ENCODE results near the gene DLG1. TPM values are rescaled to one million over a fixed set of nuclear protein-coding genes. Genes with fewer than 3 reads are reported as not detected.

DLG1 gene
- total and polyA plus RNA-seq, 12 donors: 14.1 to 74.6 (median 58.4) TPM

GRCh38 chr3:197229836-197230235, 68.6 kb downstream of the DLG1 start:
- Histone ChIP-seq H3K4me3 (no peak overlapping the region), H3K36me3 (replicated peaks in 1 of 2) (no peaks in the 10 kb centered on the region), H3K27ac (no peak overlapping the region), H3K4me1 (replicated peaks in 1 of 2) (peaks cover 0 to 31% of the 10 kb centered on the region in 2 donors), H3K27me3 (no peaks in the 10 kb centered on the region), H3K9me3 (replicated peaks in 1 of 3) (no peaks in the 10 kb centered on the region)
- no peak for DNase-seq
- intact Hi-C loops (cut with DNase I): no loop called here
- TF ChIP-seq, protein P1, sequence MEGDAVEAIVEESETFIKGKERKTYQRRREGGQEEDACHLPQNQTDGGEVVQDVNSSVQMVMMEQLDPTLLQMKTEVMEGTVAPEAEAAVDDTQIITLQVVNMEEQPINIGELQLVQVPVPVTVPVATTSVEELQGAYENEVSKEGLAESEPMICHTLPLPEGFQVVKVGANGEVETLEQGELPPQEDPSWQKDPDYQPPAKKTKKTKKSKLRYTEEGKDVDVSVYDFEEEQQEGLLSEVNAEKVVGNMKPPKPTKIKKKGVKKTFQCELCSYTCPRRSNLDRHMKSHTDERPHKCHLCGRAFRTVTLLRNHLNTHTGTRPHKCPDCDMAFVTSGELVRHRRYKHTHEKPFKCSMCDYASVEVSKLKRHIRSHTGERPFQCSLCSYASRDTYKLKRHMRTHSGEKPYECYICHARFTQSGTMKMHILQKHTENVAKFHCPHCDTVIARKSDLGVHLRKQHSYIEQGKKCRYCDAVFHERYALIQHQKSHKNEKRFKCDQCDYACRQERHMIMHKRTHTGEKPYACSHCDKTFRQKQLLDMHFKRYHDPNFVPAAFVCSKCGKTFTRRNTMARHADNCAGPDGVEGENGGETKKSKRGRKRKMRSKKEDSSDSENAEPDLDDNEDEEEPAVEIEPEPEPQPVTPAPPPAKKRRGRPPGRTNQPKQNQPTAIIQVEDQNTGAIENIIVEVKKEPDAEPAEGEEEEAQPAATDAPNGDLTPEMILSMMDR (IDR thresholded peaks at IDR 0.05): no peak
- TF ChIP-seq POLR2A (IDR thresholded peaks at IDR 0.05): no peak
- WGBS, 4 donors: 41 to 44% (median 42%) methylated on average over 3 of the region's 3 CpGs

DNA sequence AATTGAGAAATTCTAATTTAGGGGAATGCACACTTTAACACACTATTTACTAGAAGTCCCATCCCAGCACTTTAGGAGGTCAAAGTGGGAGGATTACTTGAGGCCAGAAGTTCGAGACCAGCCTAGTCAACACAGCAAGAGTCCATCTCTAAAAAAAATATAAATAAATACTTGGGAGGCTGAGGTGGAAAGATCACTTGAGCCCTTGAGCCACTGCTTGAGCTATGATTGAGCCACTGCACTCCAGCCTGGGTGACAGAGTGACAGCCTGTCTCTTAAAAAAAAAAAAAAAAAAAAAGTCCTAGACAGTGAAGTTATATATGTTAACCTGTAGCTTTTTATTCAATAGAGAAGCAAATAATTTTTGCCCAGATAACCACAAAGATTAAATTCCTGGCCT, 69.2 kb downstream of the DLG1 start:
- TF ChIP-seq POLR2A (IDR thresholded peaks at IDR 0.05): no peak
- TF ChIP-seq, protein P1 (IDR thresholded peaks at IDR 0.05): no peak
- intact Hi-C loops (cut with DNase I): no loop called here
- WGBS, 4 donors: 50 to 95% (median 89%) methylated on average over 1 of the region's 1 CpG
- H3K4me1 ChIP-seq (replicated peaks in 1 of 2): peaks cover 0 to 26% of the 10 kb centered on the region in 2 donors
- no peak overlapping the region for H3K27ac ChIP-seq
- H3K9me3 ChIP-seq (replicated peaks in 1 of 3): no peaks in the 10 kb centered on the region
- H3K27me3 ChIP-seq: no peaks in the 10 kb centered on the region
- no peak for DNase-seq
- no peaks in the 10 kb centered on the region for H3K36me3 ChIP-seq (replicated peaks in 1 of 2)
- H3K4me3 ChIP-seq: no peak overlapping the region

DNA sequence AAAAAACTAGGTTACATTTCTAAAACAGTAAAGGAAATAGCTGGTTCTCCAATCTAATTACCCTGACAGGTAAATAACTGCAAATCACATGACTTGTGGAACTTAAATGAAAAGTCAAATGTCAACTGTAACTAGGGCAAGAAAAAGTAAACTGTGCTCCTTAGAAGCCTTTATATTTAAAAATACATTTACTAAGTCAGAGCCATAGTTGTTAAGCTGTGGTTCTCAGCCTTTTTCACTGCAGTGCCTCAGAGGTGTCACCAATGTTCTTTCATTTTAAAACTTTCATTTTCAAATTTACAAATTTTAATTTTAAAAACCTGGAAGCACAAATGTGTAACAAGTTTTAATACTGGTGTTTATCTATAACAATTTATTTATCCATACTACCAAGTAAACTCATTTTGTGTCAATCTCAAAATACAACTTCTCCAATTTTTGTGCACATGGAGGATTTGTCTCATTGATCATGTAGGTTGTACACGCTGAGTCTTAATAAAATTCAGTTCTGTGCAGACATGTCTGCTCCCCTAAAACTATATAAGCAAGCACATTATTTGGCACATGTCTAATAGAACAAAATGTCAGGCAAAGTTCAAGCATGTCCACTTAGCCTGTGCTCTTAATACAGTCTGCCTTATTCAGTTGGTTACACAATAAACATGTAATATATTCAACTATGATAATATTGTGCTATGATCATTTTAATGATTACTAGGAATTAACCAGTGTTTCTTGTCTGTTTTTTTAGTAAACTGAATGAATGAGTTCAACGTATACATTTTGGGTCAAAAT, 70.4 kb downstream of the DLG1 start:
- no peak for TF ChIP-seq POLR2A (IDR thresholded peaks at IDR 0.05)
- TF ChIP-seq, protein P1 (IDR thresholded peaks at IDR 0.05): no peak
- Histone ChIP-seq H3K4me3 (no peak overlapping the region), H3K27ac (no peak overlapping the region), H3K4me1 (replicated peaks in 1 of 2) (peaks cover 0 to 33% of the 10 kb centered on the region in 2 donors), H3K9me3 (replicated peaks in 1 of 3) (no peaks in the 10 kb centered on the region), H3K36me3 (replicated peaks in 1 of 2) (no peaks in the 10 kb centered on the region), H3K27me3 (no peaks in the 10 kb centered on the region)
- no peak for DNase-seq
- intact Hi-C loops (cut with DNase I): no loop called here
- WGBS, 4 donors: 85 to 93% (median 91%) methylated on average over 2 of the region's 2 CpGs

GRCh38 chr3:197226179-197226578, 72.2 kb downstream of the DLG1 start:
- intact Hi-C loops (cut with DNase I): no loop called here
- Histone ChIP-seq H3K36me3 (replicated peaks in 1 of 2) (no peaks in the 10 kb centered on the region), H3K27me3 (no peaks in the 10 kb centered on the region), H3K4me1 (replicated peaks in 1 of 2) (peaks cover 0 to 34% of the 10 kb centered on the region in 2 donors), H3K27ac (no peak overlapping the region), H3K9me3 (replicated peaks in 1 of 3) (no peaks in the 10 kb centered on the region), H3K4me3 (no peak overlapping the region)
- TF ChIP-seq POLR2A (IDR thresholded peaks at IDR 0.05): no peak
- TF ChIP-seq, protein P1 (IDR thresholded peaks at IDR 0.05): no peak
- no peak for DNase-seq
- 58 to 69% (median 67%) methylated on average over 3 of the region's 3 CpGs for WGBS, 4 donors

All from adrenal gland (tissue), 12 donors.